ENCODE measurements around the gene CYP2A7. TPM values are rescaled to one million over a fixed set of nuclear protein-coding genes. Genes with fewer than 3 reads are reported as not detected.
A peak's percentile ranks its signal among the peaks of the same experiment; 100 is the strongest.

The CYP2A7 gene
- total and polyA plus RNA-seq, 9 of the 15 experiments (the other 6 are each of a cell fraction or from before 2014, with no cell fraction given), result 0.22 TPM; not detected in 8

DNA sequence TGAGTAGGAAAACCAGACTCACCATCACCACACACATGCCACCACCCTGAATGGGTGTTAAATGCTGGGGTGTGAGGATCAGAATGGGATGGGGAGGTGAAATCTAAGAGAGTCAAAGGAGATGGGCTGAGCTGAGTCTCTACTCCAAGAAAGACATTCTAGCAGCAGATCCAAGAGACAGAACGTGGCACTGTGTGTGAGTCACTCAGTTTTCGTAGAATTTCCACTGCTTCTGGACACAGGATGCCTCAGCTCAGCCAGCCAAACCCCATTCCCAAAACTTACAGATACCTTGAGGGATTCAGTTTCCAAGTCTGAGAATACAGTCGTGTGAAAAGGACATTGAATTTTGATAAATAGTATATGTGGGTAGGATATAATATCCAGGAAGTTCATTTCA lies 7.3 kb upstream of the CYP2A7 start (continued):
- TF ChIP-seq, protein P1, sequence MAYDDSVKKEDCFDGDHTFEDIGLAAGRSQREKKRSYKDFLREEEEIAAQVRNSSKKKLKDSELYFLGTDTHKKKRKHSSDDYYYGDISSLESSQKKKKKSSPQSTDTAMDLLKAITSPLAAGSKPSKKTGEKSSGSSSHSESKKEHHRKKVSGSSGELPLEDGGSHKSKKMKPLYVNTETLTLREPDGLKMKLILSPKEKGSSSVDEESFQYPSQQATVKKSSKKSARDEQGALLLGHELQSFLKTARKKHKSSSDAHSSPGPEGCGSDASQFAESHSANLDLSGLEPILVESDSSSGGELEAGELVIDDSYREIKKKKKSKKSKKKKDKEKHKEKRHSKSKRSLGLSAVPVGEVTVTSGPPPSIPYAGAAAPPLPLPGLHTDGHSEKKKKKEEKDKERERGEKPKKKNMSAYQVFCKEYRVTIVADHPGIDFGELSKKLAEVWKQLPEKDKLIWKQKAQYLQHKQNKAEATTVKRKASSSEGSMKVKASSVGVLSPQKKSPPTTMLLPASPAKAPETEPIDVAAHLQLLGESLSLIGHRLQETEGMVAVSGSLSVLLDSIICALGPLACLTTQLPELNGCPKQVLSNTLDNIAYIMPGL (CRISPR knock-in tag; IDR thresholded peaks at IDR 0.05), result no peak
- TF ChIP-seq NELFE (IDR thresholded peaks at IDR 0.05; ENCODE audit: insufficient read depth, insufficient read length) (no peak), NR2F6 (CRISPR knock-in tag; IDR thresholded peaks at IDR 0.05) (no peak)
- TF ChIP-seq, protein P2, sequence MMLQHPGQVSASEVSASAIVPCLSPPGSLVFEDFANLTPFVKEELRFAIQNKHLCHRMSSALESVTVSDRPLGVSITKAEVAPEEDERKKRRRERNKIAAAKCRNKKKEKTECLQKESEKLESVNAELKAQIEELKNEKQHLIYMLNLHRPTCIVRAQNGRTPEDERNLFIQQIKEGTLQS (IDR thresholded peaks at IDR 0.05), result 0 out of 2 replicates have a peak, but pooled peaks have one; percentile 29
- TF ChIP-seq, protein P2 (CRISPR knock-in tag; conservative IDR thresholded peaks at IDR 0.05), result no peak
- TF ChIP-seq, protein P3, sequence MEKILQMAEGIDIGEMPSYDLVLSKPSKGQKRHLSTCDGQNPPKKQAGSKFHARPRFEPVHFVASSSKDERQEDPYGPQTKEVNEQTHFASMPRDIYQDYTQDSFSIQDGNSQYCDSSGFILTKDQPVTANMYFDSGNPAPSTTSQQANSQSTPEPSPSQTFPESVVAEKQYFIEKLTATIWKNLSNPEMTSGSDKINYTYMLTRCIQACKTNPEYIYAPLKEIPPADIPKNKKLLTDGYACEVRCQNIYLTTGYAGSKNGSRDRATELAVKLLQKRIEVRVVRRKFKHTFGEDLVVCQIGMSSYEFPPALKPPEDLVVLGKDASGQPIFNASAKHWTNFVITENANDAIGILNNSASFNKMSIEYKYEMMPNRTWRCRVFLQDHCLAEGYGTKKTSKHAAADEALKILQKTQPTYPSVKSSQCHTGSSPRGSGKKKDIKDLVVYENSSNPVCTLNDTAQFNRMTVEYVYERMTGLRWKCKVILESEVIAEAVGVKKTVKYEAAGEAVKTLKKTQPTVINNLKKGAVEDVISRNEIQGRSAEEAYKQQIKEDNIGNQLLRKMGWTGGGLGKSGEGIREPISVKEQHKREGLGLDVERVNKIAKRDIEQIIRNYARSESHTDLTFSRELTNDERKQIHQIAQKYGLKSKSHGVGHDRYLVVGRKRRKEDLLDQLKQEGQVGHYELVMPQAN (IDR thresholded peaks at IDR 0.05; ENCODE audit: borderline replicate concordance), result no peak

DNA sequence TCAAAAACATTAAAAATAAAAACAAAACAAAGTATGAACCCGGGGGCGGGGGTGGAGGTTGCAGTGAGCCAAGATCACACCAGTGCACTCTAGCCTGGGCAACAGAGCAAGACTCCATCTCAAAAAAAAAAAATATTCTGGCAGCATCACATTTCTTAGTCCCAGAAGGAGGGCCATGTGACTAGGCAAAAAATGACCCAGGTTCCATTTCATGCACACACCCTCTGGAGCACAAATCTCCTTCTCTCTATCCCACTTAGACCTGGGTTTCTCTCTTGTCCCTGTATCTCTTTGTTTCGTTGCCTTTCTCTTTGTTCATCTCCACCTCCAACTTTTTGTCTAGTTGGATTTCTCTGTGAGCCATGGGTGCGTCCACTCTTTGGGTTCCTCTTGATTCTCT lies 6.2 kb upstream of the CYP2A7 start:
- intact Hi-C loops (cut with micrococcal nuclease), result no loop called here

More for the DNA sequence above, 6.2 kb upstream of the CYP2A7 start:
- TF ChIP-seq ZNF316 (IDR thresholded peaks at IDR 0.05), result peak; percentile 60; the same call in 1 of the 2 replicates
- peak; percentile 30; the same call in 1 of the 2 replicates for TF ChIP-seq NFE2 (IDR thresholded peaks at IDR 0.05; ENCODE audit: low read depth)
- TF ChIP-seq ZNF384 (IDR thresholded peaks at IDR 0.05; ENCODE audit: low read depth, low read length), result 0 out of 2 replicates have a peak, but pooled peaks have one; percentile 25
- TF ChIP-seq RAD51 (IDR thresholded peaks at IDR 0.05; ENCODE audit: borderline replicate concordance, low read depth), result peak; percentile 24; the same call in 1 of the 2 replicates
- no peak for TF ChIP-seq SMARCE1 (IDR thresholded peaks at IDR 0.05)
- TF ChIP-seq ZNF263 (CRISPR knock-in tag; IDR thresholded peaks at IDR 0.05; ENCODE audit: borderline replicate concordance), result no peak
- TF ChIP-seq FOXJ2 (tag; IDR thresholded peaks at IDR 0.05), result no peak
- TF ChIP-seq C11orf30 (IDR thresholded peaks at IDR 0.05; ENCODE audit: low read depth), result peak; percentile 69
- TF ChIP-seq DDX20 (tag; IDR thresholded peaks at IDR 0.05; ENCODE audit: low read depth), result no peak
- ChIA-PET POLR2A (no interaction called here), CTCF (ENCODE audit: low intra/inter-chr PET ratio) (no interaction called here)
- Histone ChIP-seq H3K4me1 (replicated peaks in 1 of 2; ENCODE audit: control insufficient read depth in 2 of 2, insufficient read depth in 2 of 2, low read length in 2 of 2) (no peaks in the 10 kb centered on the region; a peak in 1 of 5 replicates), H3K27ac (ENCODE audit: extremely low read depth, low read depth, low read length) (no peak overlapping the region), H3K9me3 (replicated peaks; ENCODE audit: control insufficient read depth, insufficient read depth, low read depth, low read length) (no peaks in the 10 kb centered on the region), H3K9me1 (ENCODE audit: control insufficient read depth, insufficient read depth, low read length) (no peaks in the 10 kb centered on the region), H3K79me2 (ENCODE audit: control insufficient read depth, insufficient read depth, low read length) (no peaks in the 10 kb centered on the region), H3K27me3 (ENCODE audit: control insufficient read depth in 2 of 2, insufficient read depth in 2 of 2, low read length in 2 of 2) (no peaks in the 10 kb centered on the region), H3K9ac (ENCODE audit: insufficient read depth in 1 of 2, low read depth in 2 of 2, low read length in 2 of 2) (no peak overlapping the region), H4K20me1 (replicated peaks; ENCODE audit: control insufficient read depth, insufficient read depth, low read length) (no peaks in the 10 kb centered on the region), H3K4me3 (no peak overlapping the region), H2AFZ (ENCODE audit: low read depth, low read length) (peak overlapping the region; percentile 22; the same call in 1 of the 2 replicates), H3K4me2 (ENCODE audit: insufficient read depth, low read length) (no peak overlapping the region), H3K36me3 (ENCODE audit: control insufficient read depth, insufficient read depth, low read length) (no peaks in the 10 kb centered on the region)
- BruUV-seq (replicated peaks), result no TSS peak
- FAIRE-seq (no peak), ATAC-seq (peak; percentile 37), DNase-seq (ENCODE audit: extremely low read depth in 1 of 4, low spot score in 3 of 4) (no peak)
- in situ Hi-C loops (cut with MboI), result no loop called here
- 37% methylated on average over 4 of the region's 4 CpGs for WGBS (ENCODE audit: insufficient coverage, low coverage, missing lambda C conversion rate)
